Measurements from ENCODE around the gene IFITM2. TPM values are rescaled to one million over a fixed set of nuclear protein-coding genes. Genes with fewer than 3 reads are reported as not detected.
A peak's percentile ranks its signal among the peaks of the same experiment; 100 is the strongest.

The IFITM2 gene
- total and polyA plus RNA-seq, 2 of the 4 experiments (the other 2 are of a cell fraction): 31.2 to 564 TPM

DNA sequence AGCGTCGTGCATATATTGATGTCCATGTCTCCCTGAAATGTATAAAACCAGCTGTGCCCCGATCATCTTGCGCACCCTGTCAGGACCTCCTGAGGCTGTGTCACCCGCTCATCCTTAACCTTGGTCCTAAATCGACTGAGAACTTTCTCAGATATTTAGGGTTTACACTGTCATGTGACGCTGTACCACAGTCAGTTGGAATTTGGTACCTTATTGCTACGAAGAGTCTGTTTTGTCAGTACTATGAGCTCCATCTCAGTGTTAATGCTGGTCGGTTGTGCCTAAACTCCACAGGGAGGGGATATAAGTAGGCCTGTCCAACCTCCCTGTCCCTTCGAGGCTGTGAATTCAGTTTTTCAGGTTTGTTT, 1.8 kb upstream of the IFITM2 start:
- Histone ChIP-seq H3K18ac (ENCODE audit: low read depth, low read length) (no peak overlapping the region), H3K4me2 (ENCODE audit: low read depth, low read length) (no peak overlapping the region), H2BK20ac (ENCODE audit: low read depth, low read length) (peak overlapping the region; percentile 53), H3K4ac (ENCODE audit: low read depth, low read length) (peak overlapping the region; percentile 60), H2AFZ (replicated peaks; ENCODE audit: low read length, poor library complexity) (peak overlapping the region; percentile 56), H4K8ac (ENCODE audit: low read depth in 2 of 2, low read length in 2 of 2) (peak overlapping the region in 1 of 2 experiments; percentile 17; a peak in 1 of 4 replicates), H3K9ac (ENCODE audit: low read depth, low read length) (no peak overlapping the region), H3K27me3 (ENCODE audit: control insufficient read depth, insufficient read depth, low read length) (no peaks in the 10 kb centered on the region), H4K91ac (ENCODE audit: insufficient read depth, low read depth, low read length) (peak overlapping the region; percentile 53), H2AK9ac (replicated peaks; ENCODE audit: low read depth, low read length, poor library complexity) (no peak overlapping the region), H3K9me1 (ENCODE audit: insufficient read depth, low read length) (0 out of 2 replicates have a peak, but pooled peaks cover 2% of the 10 kb centered on the region), H2AK5ac (ENCODE audit: low read depth, low read length) (peak overlapping the region; percentile 78; the same call in 1 of the 2 replicates), H3K9me3 (ENCODE audit: control insufficient read depth, insufficient read depth, low read length) (no peaks in the 10 kb centered on the region), H2BK15ac (ENCODE audit: low read depth, low read length) (peak overlapping the region; percentile 81; the same call in 1 of the 3 replicates), H2BK5ac (ENCODE audit: low read depth, low read length, poor library complexity, severe bottlenecking) (no peak overlapping the region), H3K4me3 (ENCODE audit: insufficient read depth, low read depth, low read length) (no peak overlapping the region), H4K5ac (ENCODE audit: low read depth, low read length) (no peak overlapping the region; the same call in 1 of the 2 replicates), H3K27ac (ENCODE audit: insufficient read depth, low read length) (no peak overlapping the region), H2BK120ac (ENCODE audit: low read depth, low read length) (peak overlapping the region; percentile 72), H4K20me1 (ENCODE audit: insufficient read depth, low read length) (no peaks in the 10 kb centered on the region), H3K36me3 (ENCODE audit: control insufficient read depth, insufficient read depth, low read length) (peaks cover 2% of the 10 kb centered on the region; the same call in 1 of the 2 replicates), H3K56ac (ENCODE audit: extremely low read depth, insufficient read depth, low read length) (0 out of 2 replicates have a peak overlapping the region, but pooled peaks have one; percentile 5), H3K4me1 (ENCODE audit: control insufficient read depth, insufficient read depth, low read length) (peaks cover 4% of the 10 kb centered on the region), H3K14ac (replicated peaks; ENCODE audit: low read depth, low read length) (no peak overlapping the region), H3K23ac (ENCODE audit: low read depth, low read length) (no peak overlapping the region), H3K79me1 (ENCODE audit: low read depth in 1 of 2, low read length in 2 of 2) (peaks cover 0 to 6% of the 10 kb centered on the region in 2 experiments; a peak in 2 of 4 replicates)
- ChIA-PET POLR2A (ENCODE audit: unreplicated experiment) (interaction anchor here (0.6 kb wide), 1 partner anchor 43 kb away, joined by 3 read pairs; no protein-coding TSS in a partner anchor), CTCF (interaction anchor here (0.9 to 1.1 kb wide), 2 partner anchors 54 to 64 kb away, joined by 3 read pairs; no protein-coding TSS in a partner anchor)
- BruUV-seq (replicated peaks): no TSS peak
- DNase-seq (no peak), ATAC-seq (ENCODE audit: low read depth) (no peak)
- WGBS, 2 experiments (ENCODE audit: extremely low coverage in 2 of 2, insufficient read length in 1 of 2): 80% methylated on average over 5 of the region's 10 CpGs; no CpG with 5 or more reads in 1 of the 2 experiments
- TF ChIP-seq CEBPB (IDR thresholded peaks at IDR 0.05; ENCODE audit: low read depth, low read length): no peak
- intact Hi-C loops (cut with micrococcal nuclease): loop anchor here (2.0 to 5.0 kb wide), 2 partner anchors 99 to 143 kb away; partner anchors contain the start of genes BET1L and RIC8A
- dilution Hi-C loops (cut with HindIII; ENCODE audit: low sequenced_read_pairs, unreplicated experiment): no loop called here
- in situ Hi-C loops (cut with MboI; ENCODE audit: low sequenced_read_pairs): loop anchor here (10.0 kb wide), 2 partner anchors 49 to 149 kb away; partner anchors contain the start of gene PTDSS2

Data from IMR-90 (cell line).